ENCODE measurements around the gene FAT1.

Gene FAT1

GRCh38 chr4:186755550-186756519 is 32.2 kb upstream of the FAT1 start:
- no peak for DNase-seq (ENCODE audit: low spot score)

GRCh38 chr4:186754976-186755375 is 31.3 kb upstream of the FAT1 start:
- no peak for DNase-seq (ENCODE audit: low spot score)

GRCh38 chr4:186752325-186752724 is 28.7 kb upstream of the FAT1 start:
- DNase-seq (ENCODE audit: low spot score), result no peak

- no peak for DNase-seq (ENCODE audit: low spot score)
These were observed 26.1 kb upstream of the FAT1 start for GRCh38 chr4:186749611-186750281.

- DNase-seq (ENCODE audit: low spot score), result no peak
These were observed 22.9 kb upstream of the FAT1 start for GRCh38 chr4:186746581-186746980.

GRCh38 chr4:186743261-186743660 is 19.6 kb upstream of the FAT1 start:
- DNase-seq (ENCODE audit: low spot score), result no peak

DNA sequence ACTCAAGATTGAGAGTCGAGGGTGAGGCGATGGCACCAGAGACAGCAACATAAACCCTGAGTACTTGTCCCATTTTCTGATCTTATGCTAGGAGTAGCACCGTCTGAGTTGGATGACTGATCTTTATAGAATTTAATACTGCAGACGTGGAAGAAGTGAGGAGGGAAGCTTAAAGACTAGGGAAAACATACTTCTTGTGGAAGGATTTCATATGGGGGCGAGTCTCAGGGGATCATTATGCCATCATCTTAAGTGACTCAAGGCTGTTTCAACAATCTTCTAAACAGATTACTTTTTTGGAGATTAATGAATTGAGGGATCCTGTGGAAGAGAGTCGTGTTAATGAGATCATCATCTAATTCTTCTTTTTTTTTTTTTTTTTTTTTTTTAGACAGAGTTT is 17.2 kb upstream of the FAT1 start:
- DNase-seq (ENCODE audit: low spot score), result no peak

- no peak for DNase-seq (ENCODE audit: low spot score)
These were observed 16.3 kb upstream of the FAT1 start for GRCh38 chr4:186739802-186740434.

DNA sequence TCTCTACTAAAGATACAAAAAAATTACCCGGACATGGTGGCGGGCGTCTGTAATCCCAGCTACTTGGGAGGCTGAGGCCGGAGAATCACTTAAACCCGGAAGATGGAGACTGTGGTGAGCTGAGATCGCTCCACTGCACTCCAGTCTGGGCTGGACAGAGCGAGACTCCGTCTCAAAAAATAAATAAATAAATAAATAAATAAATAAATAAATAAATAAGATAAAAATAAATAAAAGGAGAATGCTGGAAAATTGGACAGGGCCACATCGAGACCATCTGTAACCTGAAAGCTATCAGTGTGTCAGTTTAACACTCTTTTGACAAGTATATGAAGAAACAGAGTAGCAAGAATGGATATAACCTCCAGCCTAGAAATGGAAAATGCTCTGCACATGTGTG is 15.7 kb upstream of the FAT1 start:
- DNase-seq (ENCODE audit: low spot score), result no peak

GRCh38 chr4:186738421-186738820 is 14.8 kb upstream of the FAT1 start:
- DNase-seq (ENCODE audit: low spot score), result no peak

DNA sequence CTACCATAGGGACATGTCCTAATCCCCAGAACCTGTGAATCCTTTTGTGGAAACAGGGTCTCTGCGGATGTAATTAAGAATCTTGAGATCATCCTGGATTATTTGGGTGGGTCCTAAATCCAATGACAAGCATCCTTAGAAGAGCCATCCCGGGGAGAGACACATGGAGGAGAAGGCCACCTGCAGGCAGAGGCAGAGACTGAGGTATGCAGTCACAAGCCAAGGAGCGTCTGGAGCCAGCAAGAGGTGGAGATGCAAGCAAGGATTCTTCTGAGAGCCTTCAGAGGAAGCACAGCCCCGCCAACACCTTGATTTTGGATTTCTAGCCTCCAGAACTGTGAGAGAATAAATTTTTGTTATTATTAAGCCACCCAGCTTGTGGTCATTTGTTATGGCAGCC is 13.8 kb upstream of the FAT1 start:
- DNase-seq (ENCODE audit: low spot score), result no peak

DNA sequence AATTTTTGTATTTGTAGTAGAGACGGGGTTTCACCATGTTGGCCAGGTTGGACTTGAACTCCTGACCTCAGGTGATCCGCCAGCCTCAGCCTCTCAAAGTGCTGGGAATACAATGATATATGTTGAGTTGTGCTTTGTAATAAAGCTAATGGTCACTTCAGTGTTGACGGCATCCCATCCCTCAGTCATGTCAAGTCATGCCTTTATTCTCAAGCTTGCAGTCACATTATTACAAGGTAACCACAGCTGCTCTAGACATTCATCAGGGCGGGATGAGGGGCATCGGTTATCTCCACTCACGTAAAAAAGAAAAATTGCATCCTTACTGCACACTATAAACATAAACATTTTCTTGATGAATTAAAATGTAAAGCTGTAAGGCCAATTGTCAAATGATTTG is 12.8 kb upstream of the FAT1 start:
- DNase-seq (ENCODE audit: low spot score), result no peak

DNA sequence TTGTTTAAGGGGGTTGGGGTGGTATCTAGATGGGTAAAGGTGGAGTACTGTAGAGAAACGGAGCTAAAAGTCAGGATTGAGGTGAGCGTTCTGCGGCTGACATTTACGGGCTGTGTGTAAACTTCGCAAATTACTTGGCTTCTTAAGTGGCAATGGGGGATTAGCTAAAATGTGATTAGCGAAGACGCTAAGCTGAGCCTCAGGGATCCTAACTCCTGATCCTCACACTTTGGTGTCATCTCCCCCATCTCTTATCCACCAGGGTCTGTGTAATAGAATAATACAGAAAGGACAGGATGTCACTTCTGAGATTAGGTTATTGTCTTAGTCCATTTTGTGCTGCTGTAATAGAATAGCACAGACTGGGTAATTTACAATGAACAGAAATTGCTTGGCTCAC is 10.6 kb upstream of the FAT1 start:
- DNase-seq (ENCODE audit: low spot score), result no peak

DNA sequence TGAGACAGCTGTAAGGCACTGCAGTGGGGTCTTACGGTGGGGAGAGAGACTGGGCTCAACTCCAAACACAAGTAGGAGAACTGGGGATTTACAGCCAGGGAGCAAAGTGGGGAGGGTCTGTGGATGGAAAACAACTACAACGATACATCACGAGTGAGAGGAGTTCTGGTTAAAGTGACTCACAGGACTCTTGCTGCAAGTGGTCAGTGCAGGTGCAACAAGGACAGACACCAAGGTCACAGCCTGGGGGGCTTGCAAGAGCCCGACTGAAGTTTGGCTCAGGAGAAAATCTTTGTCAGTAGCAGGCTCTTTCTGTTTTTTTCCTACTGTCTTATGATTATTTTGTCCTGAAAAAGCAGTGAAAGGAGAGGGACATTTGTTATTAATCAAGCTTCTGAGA is 10.1 kb upstream of the FAT1 start:
- no peak for DNase-seq (ENCODE audit: low spot score)

DNA sequence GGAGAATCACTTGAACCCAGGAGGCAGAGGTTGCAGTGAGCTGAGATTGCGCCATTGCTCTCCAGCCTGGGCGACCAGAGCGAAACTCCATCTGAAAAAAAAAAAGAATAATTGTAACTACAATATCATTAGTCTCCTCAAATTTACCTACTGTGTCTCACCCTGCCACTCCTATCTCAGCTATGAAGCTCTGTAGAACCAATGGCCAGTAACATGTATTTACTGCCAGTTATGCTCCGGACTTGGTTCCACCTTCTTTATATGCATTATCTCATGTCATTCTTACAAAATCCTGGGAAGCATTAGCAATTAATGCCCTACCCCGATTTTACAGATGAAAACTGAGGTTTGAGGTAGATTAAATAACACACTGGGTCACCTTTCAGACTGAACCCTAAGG is 7.0 kb upstream of the FAT1 start:
- no peak for DNase-seq (ENCODE audit: low spot score)

GRCh38 chr4:186729856-186730255 is 6.2 kb upstream of the FAT1 start:
- no peak for DNase-seq (ENCODE audit: low spot score)

DNA sequence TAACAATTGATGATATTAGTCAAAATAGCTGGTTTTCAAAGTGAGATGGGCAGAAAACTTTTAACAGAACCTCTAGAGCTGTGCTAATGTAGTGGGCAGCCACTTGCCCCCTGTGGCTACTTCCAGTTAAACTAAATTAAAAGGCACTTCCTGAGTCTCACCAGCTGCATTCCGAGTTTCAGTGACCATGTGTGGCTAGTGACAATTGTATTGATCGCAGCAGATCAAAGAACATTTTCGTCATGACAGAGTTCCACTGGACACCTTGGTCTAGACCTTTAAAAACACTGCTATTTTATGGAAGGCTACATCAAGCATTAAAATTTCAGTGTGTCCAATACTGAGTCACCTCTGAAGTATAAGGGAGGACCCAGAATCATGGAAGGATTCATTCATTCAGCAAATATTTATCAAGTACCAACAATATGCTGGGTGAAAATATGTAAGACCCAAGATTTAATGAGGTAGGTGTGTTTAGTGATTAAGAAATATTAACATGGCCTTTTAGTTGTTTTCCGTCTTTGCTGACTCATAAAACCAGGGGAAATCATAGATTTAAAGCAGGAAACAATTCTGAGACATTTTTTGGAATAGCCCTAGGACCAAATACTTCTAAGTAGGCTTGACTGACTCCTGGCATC is 5.1 kb upstream of the FAT1 start:
- DNase-seq (ENCODE audit: low spot score), result no peak

DNA sequence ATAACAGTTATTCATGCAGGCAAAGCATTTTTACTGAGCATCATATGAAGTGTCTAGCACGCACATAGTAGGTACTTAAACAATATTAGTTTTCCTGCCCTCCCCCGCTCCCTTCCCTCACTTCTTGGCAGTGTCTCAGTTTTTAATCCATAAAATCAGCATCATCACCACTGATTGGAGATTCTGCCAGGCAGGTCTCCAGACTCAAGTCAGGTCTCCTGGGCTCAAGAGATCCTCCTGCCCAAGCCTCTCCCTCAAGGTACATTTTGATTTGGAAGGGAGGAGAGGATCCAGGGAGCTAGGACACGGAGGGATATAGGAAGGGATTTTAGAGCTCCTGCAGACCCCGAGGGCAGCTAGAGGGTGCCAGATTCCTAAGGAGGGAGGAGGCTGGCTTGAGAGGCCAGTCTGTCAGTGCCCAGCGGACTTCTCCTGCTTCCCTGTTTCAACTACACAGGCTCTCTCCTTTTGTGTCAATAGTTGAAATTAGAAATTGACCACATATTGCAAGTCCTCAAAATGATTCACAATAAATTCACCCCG is 4.4 kb upstream of the FAT1 start:
- DNase-seq (ENCODE audit: low spot score), result peak; percentile 62

DNA sequence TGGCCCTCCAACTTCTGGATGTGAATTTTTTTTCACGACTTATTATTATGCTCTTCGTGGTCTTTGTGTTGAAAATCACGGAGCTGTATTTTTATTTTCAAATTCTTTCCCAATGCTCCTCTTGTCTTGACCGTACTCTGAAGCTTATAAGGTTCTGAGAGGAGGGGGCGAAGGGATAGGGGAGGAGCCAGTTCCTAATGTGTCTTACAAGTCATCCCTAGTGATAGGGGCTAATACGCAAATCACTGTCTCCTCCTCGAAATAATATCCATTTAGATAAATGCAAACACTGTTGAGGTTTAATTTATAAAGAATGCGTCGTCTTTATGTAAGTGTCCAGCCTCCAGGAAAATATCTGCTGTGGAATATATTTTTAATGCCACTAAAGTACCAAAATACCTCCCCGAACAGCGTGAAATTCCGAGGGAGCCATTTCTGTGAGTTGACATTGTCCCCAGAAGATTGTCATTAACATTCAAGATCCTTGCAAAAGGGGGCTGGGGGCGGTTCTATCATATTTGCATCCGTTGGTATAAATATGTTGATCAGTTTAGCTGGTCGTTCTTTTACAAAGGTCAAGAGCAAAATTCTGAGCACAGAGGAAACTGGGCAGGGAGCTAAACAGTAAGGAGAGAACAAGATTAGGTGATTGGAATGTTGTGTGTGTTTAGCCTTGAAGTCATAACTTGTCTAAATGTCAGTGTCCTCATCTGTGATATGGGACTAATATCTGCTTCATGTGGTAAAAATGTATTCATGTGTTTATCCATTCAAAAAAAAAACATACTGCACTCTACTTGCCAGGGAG is 3.7 kb upstream of the FAT1 start:
- no peak for DNase-seq (ENCODE audit: low spot score)

- peak; percentile 91 for DNase-seq (ENCODE audit: low spot score)
These were observed 2.9 kb upstream of the FAT1 start for GRCh38 chr4:186726426-186727168.
